GM13976 (cell line): Measurements from ENCODE around the gene ATF7.

ENCODE experiments used
- DNase-seq: peaks from one replicate; pipeline ENCODE4 v3.0.0; 2012; ENCODE audit warnings: low spot score
- CTCF ChIP-seq: IDR thresholded peaks from 2 replicates; pipeline ENCODE4 v1.5.1; 2012; ENCODE audit warnings: borderline replicate concordance, mild to moderate bottlenecking; ENCODE audit not compliant: insufficient read depth; ENCODE audit errors: extremely low read depth, missing control alignments, control extremely low read depth
- in situ Hi-C: fragments of 300-500 bp; cut with MboI; formaldehyde crosslinking; loops from one replicate; pipeline ENCODE4 v1.12.0; 2022; ENCODE audit warnings: low sequenced_read_pairs, mixed read lengths, inconsistent platforms; ENCODE audit not compliant: unreplicated experiment

Gene ATF7

GRCh38 chr12:53465679-53466078 lies 160.5 kb downstream of the ATF7 start:
- in situ Hi-C loops, result no loop called here
- DNase-seq, result no peak
- TF ChIP-seq CTCF, result no peak

- no peak for TF ChIP-seq CTCF
- no peak for DNase-seq
- in situ Hi-C loops, result no loop called here
These were observed 161.3 kb downstream of the ATF7 start for GRCh38 chr12:53464685-53465418.

GRCh38 chr12:53463802-53464560 lies 162.2 kb downstream of the ATF7 start:
- TF ChIP-seq CTCF, result no peak
- in situ Hi-C loops, result no loop called here
- DNase-seq, result no peak

- DNase-seq, result no peak
- in situ Hi-C loops, result no loop called here
- TF ChIP-seq CTCF, result no peak
These were observed 163.2 kb downstream of the ATF7 start for GRCh38 chr12:53462935-53463334.

- in situ Hi-C loops, result no loop called here
- TF ChIP-seq CTCF, result no peak
- no peak for DNase-seq
These were observed 164.6 kb downstream of the ATF7 start for GRCh38 chr12:53461591-53461990.

- in situ Hi-C loops, result no loop called here
- no peak for DNase-seq
- TF ChIP-seq CTCF, result no peak
These were observed 165.1 kb downstream of the ATF7 start for GRCh38 chr12:53461059-53461458.

GRCh38 chr12:53459097-53459496 lies 167.1 kb downstream of the ATF7 start:
- in situ Hi-C loops, result no loop called here
- no peak for DNase-seq
- no peak for TF ChIP-seq CTCF
